Mucosa of stomach (tissue), 1 donor: ENCODE results near the gene RRAGC.

Experiments used
- H3K27me3 ChIP-seq: one replicate; pipeline ENCODE4 v1.7.0; 2013; ENCODE audit warnings: mild to moderate bottlenecking, low read length; ENCODE audit not compliant: control insufficient read depth, insufficient read depth
- H3K36me3 ChIP-seq: one replicate; pipeline ENCODE4 v1.7.0; 2013; ENCODE audit warnings: low read length; ENCODE audit not compliant: control insufficient read depth, insufficient read depth
- H3K4me1 ChIP-seq: one replicate; pipeline ENCODE4 v1.7.0; 2013; ENCODE audit warnings: mild to moderate bottlenecking, low read length; ENCODE audit not compliant: control insufficient read depth, insufficient read depth
- H3K4me3 ChIP-seq: one replicate; pipeline ENCODE4 v1.7.0; 2013; ENCODE audit warnings: low read length
- H3K9ac ChIP-seq: one replicate; pipeline ENCODE4 v1.7.0; 2013; ENCODE audit warnings: mild to moderate bottlenecking, low read length, moderate library complexity
- H3K9me3 ChIP-seq: one replicate; pipeline ENCODE4 v1.7.0; 2013; ENCODE audit warnings: mild to moderate bottlenecking, low read length, moderate library complexity; ENCODE audit not compliant: control insufficient read depth
- donor health status: Pancreatic carcinoma.

RRAGC gene

GRCh38 chr1:38805036-38805435 is 54.5 kb downstream of the RRAGC start:
- H3K4me1 ChIP-seq: no peaks in the 10 kb centered on the region
- H3K9me3 ChIP-seq: no peaks in the 10 kb centered on the region
- peaks cover 37% of the 10 kb centered on the region for H3K27me3 ChIP-seq
- H3K36me3 ChIP-seq: no peaks in the 10 kb centered on the region
- no peak overlapping the region for H3K9ac ChIP-seq
- H3K4me3 ChIP-seq: no peak overlapping the region

GRCh38 chr1:38804062-38804886 is 55.3 kb downstream of the RRAGC start:
- Histone ChIP-seq H3K4me3 (no peak overlapping the region), H3K9ac (no peak overlapping the region), H3K9me3 (no peaks in the 10 kb centered on the region), H3K4me1 (no peaks in the 10 kb centered on the region), H3K27me3 (peaks cover 37% of the 10 kb centered on the region), H3K36me3 (no peaks in the 10 kb centered on the region)

- Histone ChIP-seq H3K9ac (no peak overlapping the region), H3K9me3 (no peaks in the 10 kb centered on the region), H3K4me3 (no peak overlapping the region), H3K4me1 (no peaks in the 10 kb centered on the region), H3K36me3 (no peaks in the 10 kb centered on the region), H3K27me3 (peaks cover 37% of the 10 kb centered on the region)
These were observed 55.9 kb downstream of the RRAGC start for GRCh38 chr1:38803647-38804046.

GRCh38 chr1:38800720-38801671 is 58.6 kb downstream of the RRAGC start:
- no peaks in the 10 kb centered on the region for H3K4me1 ChIP-seq
- no peak overlapping the region for H3K4me3 ChIP-seq
- no peaks in the 10 kb centered on the region for H3K36me3 ChIP-seq
- no peak overlapping the region for H3K9ac ChIP-seq
- peaks cover 33% of the 10 kb centered on the region for H3K27me3 ChIP-seq
- no peaks in the 10 kb centered on the region for H3K9me3 ChIP-seq

- Histone ChIP-seq H3K9me3 (no peaks in the 10 kb centered on the region), H3K9ac (no peak overlapping the region), H3K4me3 (no peak overlapping the region), H3K4me1 (no peaks in the 10 kb centered on the region), H3K36me3 (no peaks in the 10 kb centered on the region), H3K27me3 (peaks cover 9% of the 10 kb centered on the region)
These were observed 66.3 kb downstream of the RRAGC start for GRCh38 chr1:38793299-38793698.

GRCh38 chr1:38791892-38792291 is 67.7 kb downstream of the RRAGC start:
- Histone ChIP-seq H3K9me3 (no peaks in the 10 kb centered on the region), H3K27me3 (peaks cover 9% of the 10 kb centered on the region), H3K9ac (no peak overlapping the region), H3K4me3 (no peak overlapping the region), H3K4me1 (no peaks in the 10 kb centered on the region), H3K36me3 (no peaks in the 10 kb centered on the region)

GRCh38 chr1:38791164-38791515 is 68.4 kb downstream of the RRAGC start:
- no peaks in the 10 kb centered on the region for H3K4me1 ChIP-seq
- H3K9ac ChIP-seq: no peak overlapping the region
- peaks cover 9% of the 10 kb centered on the region for H3K27me3 ChIP-seq
- H3K36me3 ChIP-seq: no peaks in the 10 kb centered on the region
- H3K4me3 ChIP-seq: no peak overlapping the region
- no peaks in the 10 kb centered on the region for H3K9me3 ChIP-seq

- H3K9me3 ChIP-seq: no peaks in the 10 kb centered on the region
- H3K4me1 ChIP-seq: no peaks in the 10 kb centered on the region
- no peak overlapping the region for H3K9ac ChIP-seq
- H3K36me3 ChIP-seq: no peaks in the 10 kb centered on the region
- peaks cover 9% of the 10 kb centered on the region for H3K27me3 ChIP-seq
- no peak overlapping the region for H3K4me3 ChIP-seq
These were observed 69.0 kb downstream of the RRAGC start for GRCh38 chr1:38790422-38791163.

- Histone ChIP-seq H3K36me3 (no peaks in the 10 kb centered on the region), H3K27me3 (peaks cover 15% of the 10 kb centered on the region), H3K4me1 (no peaks in the 10 kb centered on the region), H3K9ac (no peak overlapping the region), H3K4me3 (no peak overlapping the region), H3K9me3 (no peaks in the 10 kb centered on the region)
These were observed 69.9 kb downstream of the RRAGC start for GRCh38 chr1:38789498-38790169.

GRCh38 chr1:38788341-38789336 is 70.9 kb downstream of the RRAGC start:
- Histone ChIP-seq H3K9ac (no peak overlapping the region), H3K4me3 (no peak overlapping the region), H3K27me3 (peaks cover 25% of the 10 kb centered on the region), H3K9me3 (no peaks in the 10 kb centered on the region), H3K4me1 (peaks cover 3% of the 10 kb centered on the region), H3K36me3 (no peaks in the 10 kb centered on the region)
